Hepatocyte (in vitro differentiated cells): ENCODE results near the gene PAEP. TPM values are rescaled to one million over a fixed set of nuclear protein-coding genes. Genes with fewer than 3 reads are reported as not detected.

Source experiments
- DNase-seq: peaks from one replicate; pipeline ENCODE4 v3.0.0-alpha.2; 2016; ENCODE audit warnings: low spot score
- H2AFZ ChIP-seq: fragments of 200-600 bp; sonication (generic); 2 replicates; pipeline ENCODE4 v1.6.0; 2016; ENCODE audit warnings: antibody characterized with exemption, mild to moderate bottlenecking
- H3K27ac ChIP-seq: fragments of 200-600 bp; sonication (generic); 2 replicates; pipeline ENCODE4 v1.5.1; 2016; ENCODE audit warnings: mild to moderate bottlenecking
- H3K27me3 ChIP-seq: fragments of 200-600 bp; sonication (generic); 2 replicates; pipeline ENCODE4 v1.6.1; 2016
- H3K36me3 ChIP-seq: fragments of 200-600 bp; sonication (generic); replicated peaks from 2 replicates; pipeline ENCODE4 v1.5.1; 2016; ENCODE audit warnings: low read depth; ENCODE audit not compliant: insufficient read depth
- H3K4me1 ChIP-seq: fragments of 200-600 bp; sonication (generic); 2 replicates; pipeline ENCODE4 v1.5.1; 2016; ENCODE audit warnings: mild to moderate bottlenecking, moderate library complexity; ENCODE audit not compliant: insufficient read depth
- H3K4me2 ChIP-seq: fragments of 200-600 bp; sonication (generic); 2 replicates; pipeline ENCODE4 v1.6.0; 2016
- H3K4me3 ChIP-seq: fragments of 200-600 bp; sonication (generic); 2 replicates; pipeline ENCODE4 v1.5.1; 2016; ENCODE audit warnings: mild to moderate bottlenecking
- H3K79me2 ChIP-seq: fragments of 200-600 bp; sonication (generic); 2 replicates; pipeline ENCODE4 v1.6.0; 2017; ENCODE audit warnings: mild to moderate bottlenecking
- H3K9me2 ChIP-seq: fragments of 200-600 bp; sonication (generic); replicated peaks from 2 replicates; pipeline ENCODE4 v1.6.0; 2017; ENCODE audit warnings: mild to moderate bottlenecking; ENCODE audit not compliant: insufficient read depth
- H3K9me3 ChIP-seq: fragments of 200-600 bp; sonication (generic); 2 replicates; pipeline ENCODE4 v1.5.1; 2016; ENCODE audit warnings: low read depth, mild to moderate bottlenecking
- H4K20me1 ChIP-seq: fragments of 200-600 bp; sonication (generic); 2 replicates; pipeline ENCODE4 v1.6.0; 2016; ENCODE audit warnings: mild to moderate bottlenecking; ENCODE audit not compliant: insufficient read depth, poor library complexity, severe bottlenecking
- EZH2 ChIP-seq: fragments of 200-600 bp; sonication (generic); IDR thresholded peaks from 2 replicates; pipeline ENCODE4 v1.6.1; 2016; ENCODE audit warnings: antibody characterized with exemption, mild to moderate bottlenecking, borderline replicate concordance
- EZH2phosphoT487 ChIP-seq: fragments of 200-600 bp; sonication (generic); IDR thresholded peaks from one replicate; pipeline ENCODE4 v1.6.1; 2018; ENCODE audit warnings: antibody characterized with exemption, mild to moderate bottlenecking, low read depth, moderate library complexity; ENCODE audit not compliant: unreplicated experiment, severe bottlenecking
- WGBS: methylation state at CpG from one replicate; pipeline ENCODE4 v1.1.6; 2016; ENCODE audit warnings: low lambda C conversion rate; ENCODE audit errors: missing lambda C conversion rate; 5-methylcytosine and 5-hydroxymethylcytosine counted together
- polyA plus RNA-seq: library from polyadenylated mRNA; unstranded; fragments of >200 nt; fragmentation: Nextera tagmentation; extraction: Ambion mirVana; gene quantifications from 2 replicates; pipeline ENCODE4 v1.2.1, GENCODE V29; 2016
- total RNA-seq: library from RNA; depleted of rRNA; stranded (reverse); fragments of >200 nt; gene quantifications from 2 replicates; pipeline ENCODE4 v1.2.3, GENCODE V29; 2014
- TF ChIP-seq, protein P1 (sequence below): fragments of 200-600 bp; sonication (generic); IDR thresholded peaks from 2 replicates; pipeline ENCODE4 v1.5.1; 2016; ENCODE audit warnings: antibody characterized with exemption, mild to moderate bottlenecking; ENCODE audit not compliant: poor library complexity

PAEP gene
- total and polyA plus RNA-seq, 2 experiments from 2014 or later: not detected

DNA sequence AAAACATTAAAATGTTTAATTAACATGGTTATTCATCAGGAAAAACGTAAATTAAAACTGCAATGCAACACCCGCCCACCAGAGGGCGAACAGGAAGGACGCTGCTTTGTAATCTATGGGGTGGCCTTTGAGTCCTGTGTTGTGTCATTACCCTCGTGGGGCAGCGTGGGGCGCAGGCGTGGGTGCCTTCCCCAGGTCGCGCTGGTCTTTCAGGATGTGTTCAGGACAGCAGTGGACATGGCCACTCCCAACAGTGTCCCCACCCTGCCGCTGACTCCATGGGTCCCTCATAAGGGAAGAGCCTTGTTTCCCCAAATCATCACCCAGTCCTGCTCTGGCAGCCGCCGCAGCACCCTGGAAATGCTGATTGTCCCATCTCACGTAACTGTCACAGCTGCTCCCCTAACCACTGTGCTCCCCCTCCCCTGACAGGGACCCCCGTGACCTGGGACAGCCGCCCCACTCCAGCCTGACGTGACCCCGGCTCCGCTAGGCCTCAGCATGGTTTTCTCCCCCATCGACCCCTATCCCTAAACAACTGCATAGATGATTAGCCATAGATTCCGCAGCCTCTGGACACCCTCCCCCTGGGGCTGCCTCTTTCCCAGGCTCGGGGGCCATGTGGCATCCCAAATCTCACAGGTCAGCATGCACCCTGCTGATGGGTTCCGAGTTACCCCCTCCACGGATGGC, 41.4 kb downstream of the PAEP start:
- Histone ChIP-seq H3K4me1 (no peaks in the 10 kb centered on the region), H3K4me3 (no peak overlapping the region), H3K27me3 (no peaks in the 10 kb centered on the region), H4K20me1 (no peaks in the 10 kb centered on the region), H3K4me2 (no peak overlapping the region), H3K9me3 (no peaks in the 10 kb centered on the region), H3K27ac (no peak overlapping the region), H3K36me3 (no peaks in the 10 kb centered on the region), H2AFZ (no peak overlapping the region), H3K9me2 (no peaks in the 10 kb centered on the region), H3K79me2 (no peaks in the 10 kb centered on the region)
- no peak for TF ChIP-seq EZH2phosphoT487
- TF ChIP-seq, protein P1, sequence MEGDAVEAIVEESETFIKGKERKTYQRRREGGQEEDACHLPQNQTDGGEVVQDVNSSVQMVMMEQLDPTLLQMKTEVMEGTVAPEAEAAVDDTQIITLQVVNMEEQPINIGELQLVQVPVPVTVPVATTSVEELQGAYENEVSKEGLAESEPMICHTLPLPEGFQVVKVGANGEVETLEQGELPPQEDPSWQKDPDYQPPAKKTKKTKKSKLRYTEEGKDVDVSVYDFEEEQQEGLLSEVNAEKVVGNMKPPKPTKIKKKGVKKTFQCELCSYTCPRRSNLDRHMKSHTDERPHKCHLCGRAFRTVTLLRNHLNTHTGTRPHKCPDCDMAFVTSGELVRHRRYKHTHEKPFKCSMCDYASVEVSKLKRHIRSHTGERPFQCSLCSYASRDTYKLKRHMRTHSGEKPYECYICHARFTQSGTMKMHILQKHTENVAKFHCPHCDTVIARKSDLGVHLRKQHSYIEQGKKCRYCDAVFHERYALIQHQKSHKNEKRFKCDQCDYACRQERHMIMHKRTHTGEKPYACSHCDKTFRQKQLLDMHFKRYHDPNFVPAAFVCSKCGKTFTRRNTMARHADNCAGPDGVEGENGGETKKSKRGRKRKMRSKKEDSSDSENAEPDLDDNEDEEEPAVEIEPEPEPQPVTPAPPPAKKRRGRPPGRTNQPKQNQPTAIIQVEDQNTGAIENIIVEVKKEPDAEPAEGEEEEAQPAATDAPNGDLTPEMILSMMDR: peak; percentile 64
- WGBS: 58% methylated on average over 24 of the region's 24 CpGs
- DNase-seq: peak; percentile 64

DNA sequence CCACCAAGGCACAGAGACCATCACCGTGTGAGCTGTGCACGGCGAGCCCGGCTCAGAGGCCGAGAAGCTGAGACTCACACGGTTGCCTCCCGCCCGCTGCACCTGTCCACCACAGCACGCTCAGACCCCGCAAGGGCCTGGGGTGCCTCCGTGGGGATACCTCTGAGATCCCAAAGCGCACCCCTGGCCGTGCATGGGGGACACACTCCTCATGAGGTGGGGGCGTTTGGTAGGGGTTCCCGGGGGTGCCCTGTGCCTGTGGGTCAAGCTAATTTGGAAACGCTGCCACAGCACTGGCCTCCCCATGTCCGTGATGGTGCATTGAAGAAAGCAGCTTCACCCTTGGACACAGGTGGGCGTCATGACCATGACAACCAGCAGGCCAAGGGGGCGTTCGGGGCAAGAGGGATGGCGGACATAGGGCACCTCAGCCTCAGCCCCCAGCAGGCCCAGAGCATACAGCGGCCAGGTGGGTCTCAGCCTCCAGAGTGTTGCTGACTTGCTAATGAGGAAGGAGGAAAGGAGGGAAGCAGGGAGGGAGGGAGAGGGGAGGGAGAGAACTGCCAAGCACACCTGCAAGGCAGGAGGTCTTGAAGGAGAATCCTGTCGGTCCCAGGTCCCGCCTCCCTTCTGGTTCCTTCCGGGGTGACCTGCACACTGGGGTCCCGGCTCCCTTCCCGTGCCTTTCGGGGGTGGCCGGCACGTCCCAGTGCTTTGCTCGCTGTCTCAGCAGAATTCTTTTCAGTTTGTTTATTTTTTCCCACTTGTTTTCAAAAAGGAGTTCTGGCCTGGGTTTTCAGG, 43.1 kb downstream of the PAEP start:
- Histone ChIP-seq H3K27me3 (no peaks in the 10 kb centered on the region), H2AFZ (no peak overlapping the region), H4K20me1 (no peaks in the 10 kb centered on the region), H3K4me1 (no peaks in the 10 kb centered on the region), H3K36me3 (no peaks in the 10 kb centered on the region), H3K9me2 (no peaks in the 10 kb centered on the region), H3K4me2 (no peak overlapping the region), H3K4me3 (no peak overlapping the region), H3K9me3 (no peaks in the 10 kb centered on the region), H3K79me2 (no peaks in the 10 kb centered on the region), H3K27ac (no peak overlapping the region)
- 82% methylated on average over 27 of the region's 31 CpGs for WGBS
- TF ChIP-seq EZH2phosphoT487 (no peak), EZH2 (no peak)
- TF ChIP-seq, protein P1: no peak
- DNase-seq: no peak

DNA sequence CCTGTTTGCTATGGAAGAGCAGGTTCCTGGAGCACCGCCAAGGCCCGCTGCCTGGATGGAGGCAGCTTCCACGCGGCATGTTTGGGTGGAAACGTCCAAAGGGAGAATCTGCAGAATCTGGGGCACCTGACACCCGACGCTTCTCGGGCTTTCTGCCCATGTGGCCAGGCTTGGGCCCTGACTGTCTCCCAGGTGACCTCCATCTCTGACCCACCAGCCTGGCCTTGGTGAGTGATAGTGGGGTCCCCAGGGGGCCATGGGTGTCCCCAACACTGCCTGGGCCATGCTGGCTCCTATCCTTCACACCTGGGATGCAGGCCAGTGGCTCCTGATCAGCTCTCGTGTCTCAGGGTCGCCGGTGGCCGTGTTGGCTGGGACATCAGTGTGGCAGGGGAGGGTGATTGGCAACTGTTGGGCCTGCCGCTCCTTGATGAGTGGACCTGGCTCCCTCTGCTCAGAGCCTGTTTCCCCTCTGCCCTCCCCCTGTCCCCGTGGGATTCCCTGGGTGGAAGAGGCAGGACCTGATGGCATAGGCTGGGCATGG, 43.8 kb downstream of the PAEP start:
- no peaks in the 10 kb centered on the region for H3K36me3 ChIP-seq
- no peaks in the 10 kb centered on the region for H3K4me1 ChIP-seq
- no peak overlapping the region for H3K4me3 ChIP-seq
- TF ChIP-seq EZH2phosphoT487: no peak
- no peak for TF ChIP-seq EZH2
- TF ChIP-seq, protein P1: no peak
- no peaks in the 10 kb centered on the region for H3K27me3 ChIP-seq
- no peaks in the 10 kb centered on the region for H3K9me2 ChIP-seq
- H4K20me1 ChIP-seq: no peaks in the 10 kb centered on the region
- H3K79me2 ChIP-seq: no peaks in the 10 kb centered on the region
- 84% methylated on average over 14 of the region's 14 CpGs for WGBS
- no peaks in the 10 kb centered on the region for H3K9me3 ChIP-seq
- no peak overlapping the region for H2AFZ ChIP-seq
- DNase-seq: no peak
- H3K27ac ChIP-seq: no peak overlapping the region
- no peak overlapping the region for H3K4me2 ChIP-seq
